ENCODE data around the gene CEPT1. TPM values are rescaled to one million over a fixed set of nuclear protein-coding genes. Genes with fewer than 3 reads are reported as not detected.

CEPT1 gene
- total RNA-seq, 1 donor from 2014 or later = 14.4 TPM

- no peak for DNase-seq
- peak; percentile 45 for ATAC-seq
- intact Hi-C loops (cut with micrococcal nuclease) = loop anchor here (5.0 to 10.0 kb wide), 2 partner anchors 113 to 181 kb away; no protein-coding TSS in a partner anchor
Measured at GRCh38 chr1:111221633-111222291, 81.7 kb downstream of the CEPT1 start.

DNA sequence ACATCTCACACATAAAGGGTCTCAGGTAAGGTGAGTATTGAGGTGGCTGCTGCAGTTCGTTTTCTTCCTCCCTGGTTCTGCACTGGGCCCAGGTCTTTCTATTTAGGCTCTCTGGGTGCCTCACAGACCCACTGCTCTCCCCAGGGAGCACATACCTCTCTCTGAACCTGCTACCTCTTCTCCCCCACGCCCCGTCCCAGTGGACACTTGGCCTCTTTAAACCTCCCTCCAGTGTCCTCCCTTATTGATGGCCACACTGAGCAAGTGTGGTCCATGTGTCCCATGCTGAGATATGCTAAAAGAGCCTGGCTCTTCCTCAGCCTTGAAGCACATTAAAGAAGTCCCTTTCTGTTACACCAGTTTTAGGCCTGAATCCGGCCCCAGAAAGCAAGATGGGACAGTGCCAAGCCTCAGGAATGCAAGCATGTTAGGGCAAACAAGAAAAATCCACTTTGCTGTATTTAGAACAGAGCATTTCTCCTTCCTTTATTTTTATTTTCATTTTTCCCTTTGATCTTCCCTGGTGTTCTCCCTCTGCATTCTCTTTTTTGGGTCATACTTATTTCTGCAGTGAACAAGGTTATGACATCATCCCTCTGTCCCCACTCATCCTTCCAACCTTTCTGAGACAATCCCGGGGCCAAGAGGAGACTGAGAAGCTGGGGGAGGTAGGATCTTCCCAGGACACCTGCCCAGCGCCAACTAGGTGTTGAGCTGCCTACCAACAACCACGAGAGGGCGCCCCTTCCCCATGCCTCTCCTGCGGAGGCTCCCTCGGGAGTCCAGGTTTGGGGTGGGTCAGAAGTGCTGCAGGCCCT lies 82.5 kb downstream of the CEPT1 start:
- intact Hi-C loops (cut with micrococcal nuclease) = loop anchor here (5.0 to 10.0 kb wide), 2 partner anchors 112 to 180 kb away; no protein-coding TSS in a partner anchor
- DNase-seq (peak; percentile 83), ATAC-seq (peak; percentile 80)

DNA sequence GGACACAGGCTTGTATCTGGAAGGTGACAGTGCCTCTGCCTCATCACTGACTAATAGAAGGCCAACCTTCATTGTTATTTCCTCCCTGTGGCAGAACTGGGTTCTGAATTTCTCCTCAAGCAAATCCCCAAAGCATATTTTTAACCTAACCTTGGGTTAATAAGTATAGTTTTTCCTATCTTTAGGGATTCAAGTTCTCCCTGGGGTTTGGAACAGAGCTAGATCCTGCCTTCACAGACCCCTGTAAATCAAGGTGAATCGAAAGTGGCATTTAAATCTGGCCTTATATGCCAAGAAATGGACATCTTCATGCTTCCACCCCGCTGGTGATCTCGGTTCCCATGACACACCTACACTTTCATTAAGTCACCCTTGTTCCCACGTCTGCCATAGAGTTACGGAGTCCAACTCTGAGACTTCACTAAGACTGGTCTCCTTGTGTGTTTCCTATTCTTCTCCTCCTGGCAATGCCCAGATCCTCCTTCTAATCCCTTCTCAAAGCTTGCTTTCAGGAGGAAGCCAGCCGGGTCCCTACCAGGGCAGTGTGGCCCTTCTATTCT lies 83.2 kb downstream of the CEPT1 start:
- DNase-seq = no peak
- no peak for ATAC-seq
- intact Hi-C loops (cut with micrococcal nuclease) = loop anchor here (5.0 to 10.0 kb wide), 2 partner anchors 112 to 179 kb away; no protein-coding TSS in a partner anchor

DNA sequence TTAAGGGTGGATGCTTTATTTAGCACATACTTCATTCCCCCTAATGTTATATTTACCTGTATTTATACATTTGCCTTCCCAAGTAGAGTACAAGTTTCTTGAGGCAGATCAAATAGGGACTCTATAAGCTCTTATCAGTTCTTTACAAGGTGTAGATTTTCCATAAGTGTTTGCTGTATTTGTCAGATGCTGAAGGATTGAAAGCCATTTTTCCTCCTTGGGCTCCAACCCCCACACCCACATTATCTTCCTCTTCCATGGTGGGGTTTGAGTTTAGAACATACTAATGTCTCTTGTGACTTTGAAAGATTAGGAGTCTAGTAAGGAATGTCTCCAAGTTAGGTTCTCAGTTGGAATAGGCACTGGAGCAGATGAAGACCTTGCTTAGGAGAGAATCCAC lies 85.1 kb downstream of the CEPT1 start:
- no peak for ATAC-seq
- DNase-seq = no peak
- intact Hi-C loops (cut with micrococcal nuclease) = loop anchor here (10.0 kb wide), 1 partner anchor 110 kb away; no protein-coding TSS in a partner anchor

DNA sequence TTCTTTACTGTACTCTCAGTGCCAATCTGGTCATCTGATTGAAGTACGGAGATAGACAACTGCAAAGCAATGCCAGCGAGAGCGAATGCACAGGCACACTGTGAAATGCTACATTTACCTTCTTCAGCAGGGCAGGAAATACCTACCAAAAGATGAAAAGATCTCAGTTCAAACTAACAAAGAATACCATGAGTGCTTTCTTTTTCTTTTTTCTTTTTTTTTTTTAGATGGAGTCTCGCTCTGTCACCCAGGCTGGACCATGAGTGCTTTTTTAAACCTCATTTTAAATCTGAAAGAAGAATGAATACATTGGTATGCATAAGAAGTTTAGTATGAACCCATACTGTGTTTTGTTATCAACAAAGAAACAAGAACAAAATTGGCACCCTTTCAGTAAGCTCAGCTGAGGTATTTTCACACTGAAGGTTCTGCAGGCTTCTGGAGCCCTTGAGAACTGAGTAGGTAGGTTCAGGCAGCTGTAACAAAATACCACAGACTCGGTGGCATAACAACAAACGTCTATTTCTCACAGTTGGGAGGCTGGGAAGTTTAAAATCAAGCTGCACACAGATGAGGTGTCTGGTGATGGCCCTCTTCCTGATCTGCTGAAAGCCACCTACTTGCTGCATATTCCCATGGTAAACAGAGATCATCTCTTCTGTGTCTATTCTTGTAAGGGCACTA lies 85.8 kb downstream of the CEPT1 start:
- DNase-seq = no peak
- ATAC-seq = no peak
- intact Hi-C loops (cut with micrococcal nuclease) = loop anchor here (10.0 kb wide), 1 partner anchor 109 kb away; no protein-coding TSS in a partner anchor

DNA sequence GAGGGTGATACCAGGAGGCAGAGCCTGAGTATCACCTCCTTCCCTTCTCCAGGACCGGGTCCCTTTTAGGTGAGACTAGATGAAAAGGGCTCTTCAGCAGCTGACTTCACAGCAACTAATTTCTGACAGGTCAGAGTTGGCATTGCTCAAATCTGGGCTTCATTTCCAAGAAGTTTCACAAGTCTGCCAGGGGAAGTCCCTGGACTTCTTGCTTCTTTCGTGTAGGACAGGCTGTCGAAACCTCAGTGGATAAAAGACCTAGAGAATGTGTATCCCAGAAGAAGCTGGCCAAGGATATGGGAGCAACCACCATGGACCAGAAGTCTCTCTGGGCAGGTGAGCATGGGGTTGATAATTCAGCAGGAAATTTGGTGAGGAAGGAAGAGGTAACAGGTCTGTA lies 87.4 kb downstream of the CEPT1 start, which contains the start of gene CHI3L2:
CHI3L2 (plus strand) TSS at position 280 of the 400 bp plus-strand sequence; CDS start at position 297, 17 bp downstream.
- intact Hi-C loops (cut with micrococcal nuclease) = loop anchor here (10.0 kb wide), 1 partner anchor 107 kb away; no protein-coding TSS in a partner anchor
- DNase-seq (no peak), ATAC-seq (peak; percentile 47)

DNA sequence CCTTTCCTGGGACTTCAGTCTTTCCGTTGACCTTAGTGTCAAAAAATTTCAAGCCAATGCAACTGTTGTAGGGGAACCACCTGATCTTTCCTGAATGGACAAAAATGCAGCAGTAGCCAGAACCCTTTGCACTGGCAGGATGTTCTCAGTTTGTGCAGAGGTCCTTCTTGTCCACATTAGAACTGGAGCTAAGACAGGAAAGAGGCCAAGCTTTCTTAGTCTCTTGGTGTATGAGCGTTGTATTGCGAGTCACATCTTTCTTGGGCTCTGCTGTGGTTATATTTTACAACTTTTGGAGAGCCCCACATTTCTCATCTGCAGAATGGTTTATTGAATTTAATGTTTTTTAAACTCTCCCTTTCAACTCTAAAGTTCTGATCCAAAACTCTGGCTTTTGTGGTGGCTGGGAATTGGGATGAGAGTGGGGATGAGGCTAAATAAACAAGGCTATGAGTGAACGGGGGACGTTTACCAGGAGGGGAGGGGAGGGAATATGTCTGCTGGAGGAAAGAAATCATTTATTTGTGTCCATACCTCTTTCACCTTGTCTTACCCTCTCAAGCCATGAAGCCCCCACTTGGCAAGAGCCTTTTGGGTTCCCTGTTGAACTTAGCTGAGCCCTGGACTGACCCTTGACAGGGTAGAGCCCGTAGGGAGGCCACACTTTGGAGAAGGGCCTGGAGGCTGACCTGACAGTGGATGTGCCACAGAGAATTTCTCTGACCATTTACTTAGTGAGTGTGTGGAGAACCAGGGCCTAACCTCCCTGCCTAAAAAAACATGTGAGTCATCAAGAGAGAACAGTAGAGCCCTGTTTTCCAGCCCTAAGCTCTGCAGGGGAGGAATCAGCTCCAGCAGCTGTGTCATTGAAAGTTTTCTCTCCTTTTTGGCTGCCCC lies 88.1 kb downstream of the CEPT1 start:
- intact Hi-C loops (cut with micrococcal nuclease) = loop anchor here (10.0 kb wide), 1 partner anchor 107 kb away; no protein-coding TSS in a partner anchor
- peak; percentile 52 for DNase-seq
- ATAC-seq = peak; percentile 98

DNA sequence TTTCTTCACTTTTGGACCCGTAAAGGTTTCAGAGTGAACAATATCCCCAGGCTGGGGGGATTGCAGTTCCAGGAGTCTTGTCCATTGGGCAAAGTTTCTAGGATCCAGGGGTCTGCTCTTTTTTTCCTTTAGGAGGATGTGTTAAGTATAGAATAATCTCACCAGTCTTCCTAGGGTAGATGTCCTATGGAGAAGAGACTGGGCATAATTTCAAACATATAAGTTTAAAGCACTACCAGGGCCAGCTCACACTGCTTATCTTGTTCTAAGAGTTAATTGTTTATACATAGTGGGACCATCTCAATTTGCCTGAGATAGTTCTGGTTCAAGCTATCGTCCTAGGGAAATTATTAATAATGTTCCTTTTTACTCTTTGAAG lies 88.7 kb downstream of the CEPT1 start:
- ATAC-seq (no peak), DNase-seq (no peak)
- intact Hi-C loops (cut with micrococcal nuclease) = loop anchor here (10.0 kb wide), 1 partner anchor 106 kb away; no protein-coding TSS in a partner anchor

GRCh38 chr1:111232134-111232533 lies 92.1 kb downstream of the CEPT1 start:
- no peak for DNase-seq
- no peak for ATAC-seq
- intact Hi-C loops (cut with micrococcal nuclease) = no loop called here

GRCh38 chr1:111234258-111234657 lies 94.2 kb downstream of the CEPT1 start:
- no peak for ATAC-seq
- intact Hi-C loops (cut with micrococcal nuclease) = no loop called here

More at GRCh38 chr1:111234258-111234657, 94.2 kb downstream of the CEPT1 start:
- no peak for DNase-seq

Other genes starting within 250 kb of the CEPT1 start
- gene LRIF1, start 176.3 kb upstream of the CEPT1 start, total RNA-seq = 18.0 TPM
- gene DRAM2, start 130 bp upstream of the CEPT1 start, total RNA-seq = 38.2 TPM
- gene DENND2D, start 60.4 kb downstream of the CEPT1 start, total RNA-seq = 1.3 TPM
- gene CHI3L2, start 87.5 kb downstream of the CEPT1 start, total RNA-seq = 4.7 TPM
- not detected for gene CHIA, start 150.6 kb downstream of the CEPT1 start, total RNA-seq